Esophagus muscularis mucosa (tissue), 4 donors: ENCODE results near the gene KRT75.

Source experiments
- EP300 ChIP-seq: sonication (generic); formaldehyde crosslinking; IDR thresholded peaks from one replicate; pipeline ENCODE4 v1.6.1; 2017; ENCODE audit warnings: antibody characterized with exemption
- POLR2A ChIP-seq: fragments of 450-650 bp; IDR thresholded peaks from one replicate; pipeline ENCODE4 v1.6.1; 2017; ENCODE audit warnings: antibody characterized with exemption, moderate library complexity, mild to moderate bottlenecking, low read depth
- POLR2AphosphoS5 ChIP-seq, 2 donors: sonication (generic); formaldehyde crosslinking; IDR thresholded peaks; one replicate each; pipeline ENCODE4 v1.6.1; 2017; ENCODE audit warnings: antibody characterized with exemption in 2 of 2
- TF ChIP-seq, protein P1 (sequence below), 3 experiments: fragments of 200-600 bp in 2 of 3; fragments of 450-650 bp in 1 of 3; sonication (generic) in 2 of 3; IDR thresholded peaks; one replicate each; pipeline ENCODE4 v1.5.1; 2017 to 2019; ENCODE audit warnings: antibody characterized with exemption in 3 of 3, mild to moderate bottlenecking in 2 of 3, moderate library complexity in 1 of 3

DNA sequence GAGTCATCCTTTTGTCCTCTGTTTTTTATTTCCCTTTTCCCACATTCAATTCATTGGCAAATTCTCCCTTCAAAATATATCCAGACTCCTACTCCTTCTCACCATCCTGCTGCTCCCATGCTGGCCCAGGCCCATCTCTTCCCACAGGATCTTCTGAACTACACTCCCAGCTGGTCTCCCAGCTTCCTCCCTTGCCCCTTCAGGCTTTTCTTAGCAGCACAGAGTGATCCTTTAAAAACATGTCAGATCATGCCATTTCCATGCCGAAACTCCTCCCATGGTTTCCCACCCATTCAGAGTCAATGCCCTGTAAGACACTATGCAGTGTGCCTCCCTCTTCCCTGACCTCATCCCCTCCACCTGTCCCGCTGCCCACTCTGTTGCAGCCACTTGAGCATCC is 46.3 kb downstream of the KRT75 start:
- no peak for TF ChIP-seq POLR2A
- TF ChIP-seq, protein P1, sequence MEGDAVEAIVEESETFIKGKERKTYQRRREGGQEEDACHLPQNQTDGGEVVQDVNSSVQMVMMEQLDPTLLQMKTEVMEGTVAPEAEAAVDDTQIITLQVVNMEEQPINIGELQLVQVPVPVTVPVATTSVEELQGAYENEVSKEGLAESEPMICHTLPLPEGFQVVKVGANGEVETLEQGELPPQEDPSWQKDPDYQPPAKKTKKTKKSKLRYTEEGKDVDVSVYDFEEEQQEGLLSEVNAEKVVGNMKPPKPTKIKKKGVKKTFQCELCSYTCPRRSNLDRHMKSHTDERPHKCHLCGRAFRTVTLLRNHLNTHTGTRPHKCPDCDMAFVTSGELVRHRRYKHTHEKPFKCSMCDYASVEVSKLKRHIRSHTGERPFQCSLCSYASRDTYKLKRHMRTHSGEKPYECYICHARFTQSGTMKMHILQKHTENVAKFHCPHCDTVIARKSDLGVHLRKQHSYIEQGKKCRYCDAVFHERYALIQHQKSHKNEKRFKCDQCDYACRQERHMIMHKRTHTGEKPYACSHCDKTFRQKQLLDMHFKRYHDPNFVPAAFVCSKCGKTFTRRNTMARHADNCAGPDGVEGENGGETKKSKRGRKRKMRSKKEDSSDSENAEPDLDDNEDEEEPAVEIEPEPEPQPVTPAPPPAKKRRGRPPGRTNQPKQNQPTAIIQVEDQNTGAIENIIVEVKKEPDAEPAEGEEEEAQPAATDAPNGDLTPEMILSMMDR (IDR thresholded peaks at IDR 0.05) = no peak
- TF ChIP-seq POLR2AphosphoS5 (IDR thresholded peaks at IDR 0.05) = no peak
- no peak for TF ChIP-seq EP300
